Measurements from ENCODE around the gene CTNNAL1. TPM values are rescaled to one million over a fixed set of nuclear protein-coding genes. Genes with fewer than 3 reads are reported as not detected.
A peak's percentile ranks its signal among the peaks of the same experiment; 100 is the strongest.
"Not testable (repeated sequence)": the region's sequence is repeated elsewhere in the genome, so short reads cannot be mapped to it uniquely, and the experiment has no call there.

CTNNAL1 gene, protein sequence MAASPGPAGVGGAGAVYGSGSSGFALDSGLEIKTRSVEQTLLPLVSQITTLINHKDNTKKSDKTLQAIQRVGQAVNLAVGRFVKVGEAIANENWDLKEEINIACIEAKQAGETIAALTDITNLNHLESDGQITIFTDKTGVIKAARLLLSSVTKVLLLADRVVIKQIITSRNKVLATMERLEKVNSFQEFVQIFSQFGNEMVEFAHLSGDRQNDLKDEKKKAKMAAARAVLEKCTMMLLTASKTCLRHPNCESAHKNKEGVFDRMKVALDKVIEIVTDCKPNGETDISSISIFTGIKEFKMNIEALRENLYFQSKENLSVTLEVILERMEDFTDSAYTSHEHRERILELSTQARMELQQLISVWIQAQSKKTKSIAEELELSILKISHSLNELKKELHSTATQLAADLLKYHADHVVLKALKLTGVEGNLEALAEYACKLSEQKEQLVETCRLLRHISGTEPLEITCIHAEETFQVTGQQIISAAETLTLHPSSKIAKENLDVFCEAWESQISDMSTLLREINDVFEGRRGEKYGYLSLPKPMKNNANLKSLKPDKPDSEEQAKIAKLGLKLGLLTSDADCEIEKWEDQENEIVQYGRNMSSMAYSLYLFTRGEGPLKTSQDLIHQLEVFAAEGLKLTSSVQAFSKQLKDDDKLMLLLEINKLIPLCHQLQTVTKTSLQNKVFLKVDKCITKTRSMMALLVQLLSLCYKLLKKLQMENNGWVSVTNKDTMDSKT
- total RNA-seq (2014; rRNA removed; shearing (Covaris generic)) = 90.8 and 90.9 TPM in 2 replicates

- DNase-seq (ENCODE audit: low spot score) = no peak
Observed at GRCh38 chr9:109012876-109013678, at the start of gene CTNNAL1. CTNNAL1 (minus strand) TSS chr9:109013499; CDS start chr9:109013442, 57 bp downstream.

- no peak for DNase-seq (ENCODE audit: low spot score)
Observed at GRCh38 chr9:109062543-109062942, 49.2 kb upstream of the CTNNAL1 start.

GRCh38 chr9:109060191-109060590 is 46.9 kb upstream of the CTNNAL1 start:
- no peak for DNase-seq (ENCODE audit: low spot score)

DNA sequence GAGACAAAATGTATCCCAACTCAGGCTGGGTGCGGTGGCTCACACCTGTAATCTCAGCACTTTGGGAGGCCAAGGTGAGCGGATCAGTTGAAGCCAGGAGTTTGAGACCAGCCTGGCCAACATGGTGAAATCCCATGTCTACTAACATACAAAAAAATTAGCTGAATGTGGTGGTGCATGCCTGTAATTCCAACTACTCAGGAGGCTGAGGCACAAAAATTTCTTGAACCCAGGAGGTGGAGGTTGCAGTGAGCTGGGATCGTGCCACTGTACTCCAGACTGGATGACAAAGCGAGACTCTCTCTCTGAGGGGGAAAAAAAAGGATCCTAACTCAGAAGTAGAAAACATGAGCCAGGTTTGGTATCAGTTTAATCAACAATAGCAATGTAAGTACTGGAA is 39.8 kb upstream of the CTNNAL1 start:
- not testable (repeated sequence) for DNase-seq (ENCODE audit: low spot score)

- no peak for DNase-seq (ENCODE audit: low spot score)
Observed at GRCh38 chr9:109052416-109052815, 39.1 kb upstream of the CTNNAL1 start.

DNA sequence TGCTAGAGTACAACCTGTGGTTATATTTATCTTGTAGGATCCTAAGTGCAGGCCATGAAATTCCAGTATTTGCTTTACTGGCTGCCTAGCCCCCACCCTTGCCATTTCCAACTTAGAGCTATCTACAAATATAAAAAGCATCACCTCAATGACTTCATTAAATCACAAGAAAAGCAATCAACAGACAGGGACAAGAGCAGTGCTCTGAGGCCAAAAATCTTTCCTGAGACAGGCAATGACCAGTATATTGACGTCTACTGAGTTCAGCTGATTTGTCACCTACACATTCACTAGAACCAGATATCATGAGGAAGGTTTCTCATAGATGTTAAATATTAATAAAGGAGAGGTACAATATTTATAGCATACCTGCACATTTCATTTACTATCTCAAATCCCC is 38.4 kb upstream of the CTNNAL1 start:
- no peak for DNase-seq (ENCODE audit: low spot score)

DNA sequence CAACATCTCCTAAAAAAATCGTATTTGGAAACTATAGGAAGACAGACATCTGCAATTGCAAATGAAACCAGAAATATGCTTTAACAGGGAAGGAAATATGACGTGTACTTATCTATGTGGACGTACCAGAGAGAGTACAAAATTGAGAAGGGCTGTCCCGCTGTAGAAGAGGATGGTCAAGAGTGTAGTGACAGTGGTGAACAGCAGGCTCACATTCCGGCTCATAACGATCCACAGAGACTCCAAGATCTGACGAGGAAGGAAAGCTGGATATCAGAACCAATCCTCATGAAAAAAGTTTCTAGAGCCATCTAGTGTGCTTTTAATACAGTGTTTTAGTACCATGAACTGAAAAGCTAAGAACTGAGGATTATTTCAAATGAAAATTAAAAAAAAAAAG is 37.1 kb upstream of the CTNNAL1 start:
- no peak for DNase-seq (ENCODE audit: low spot score)

- DNase-seq (ENCODE audit: low spot score) = no peak
Observed at GRCh38 chr9:109048822-109049221, 35.5 kb upstream of the CTNNAL1 start.

DNA sequence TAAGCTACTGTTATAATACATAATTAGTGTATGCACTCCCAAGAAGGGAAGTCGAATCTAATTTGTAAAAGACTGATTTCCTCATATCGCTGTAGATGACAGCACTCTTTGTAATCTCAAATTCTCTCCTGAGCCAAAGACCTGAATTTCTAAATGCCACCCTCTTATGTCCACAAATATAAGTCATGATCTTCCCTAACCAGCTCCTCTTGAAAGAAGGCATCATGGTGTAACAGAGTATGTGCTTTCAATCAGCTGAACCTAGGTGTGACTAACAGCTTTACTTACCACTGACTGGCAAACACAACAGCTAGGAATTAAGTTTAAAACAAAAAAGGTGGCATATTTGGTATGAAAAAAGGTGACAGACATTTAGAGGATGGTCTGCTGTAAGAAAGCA is 34.0 kb upstream of the CTNNAL1 start:
- no peak for DNase-seq (ENCODE audit: low spot score)

- no peak for DNase-seq (ENCODE audit: low spot score)
Observed at GRCh38 chr9:109046346-109046745, 33.0 kb upstream of the CTNNAL1 start.

DNA sequence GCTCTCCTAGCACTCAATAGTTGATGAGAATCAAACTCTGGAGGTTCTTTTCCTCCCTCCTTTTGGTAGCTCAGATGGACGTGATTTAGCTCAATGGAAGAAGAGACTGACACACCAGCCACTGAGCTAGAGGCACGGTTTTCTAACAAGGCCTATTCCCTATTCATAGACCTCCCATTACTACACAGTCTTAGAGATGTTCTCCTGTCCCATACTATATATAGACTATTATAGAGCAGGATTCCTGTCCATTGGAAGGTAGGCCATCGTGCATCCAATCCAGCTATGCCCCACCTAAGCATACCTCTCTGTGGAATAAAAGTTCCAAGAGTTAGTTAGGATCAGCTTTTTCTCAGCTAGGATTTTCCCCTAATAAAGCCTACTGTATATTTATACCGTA is 30.3 kb upstream of the CTNNAL1 start:
- no peak for DNase-seq (ENCODE audit: low spot score)

GRCh38 chr9:109040571-109040970 is 27.3 kb upstream of the CTNNAL1 start:
- DNase-seq (ENCODE audit: low spot score) = no peak

DNA sequence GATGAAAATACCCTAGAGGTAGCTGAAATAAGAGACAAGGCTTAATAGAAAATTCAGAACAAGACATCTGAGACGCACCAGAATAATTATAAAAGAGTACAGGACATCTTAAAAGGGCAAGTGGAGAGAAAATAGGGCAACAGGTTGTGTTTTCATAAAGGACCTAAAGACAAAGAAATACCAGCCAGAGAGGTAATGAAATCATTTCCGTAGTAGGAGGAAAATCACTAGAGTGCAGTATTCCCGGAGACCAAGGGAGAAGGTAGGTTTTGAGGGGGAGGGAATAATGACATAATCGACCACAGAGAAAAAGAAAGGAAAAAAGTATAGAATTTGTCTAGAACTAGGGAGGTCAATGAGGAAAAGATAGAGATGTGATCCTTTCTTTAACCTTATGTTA is 26.2 kb upstream of the CTNNAL1 start:
- no peak for DNase-seq (ENCODE audit: low spot score)

GRCh38 chr9:109037946-109038715 is 24.8 kb upstream of the CTNNAL1 start:
- DNase-seq (ENCODE audit: low spot score) = no peak

DNA sequence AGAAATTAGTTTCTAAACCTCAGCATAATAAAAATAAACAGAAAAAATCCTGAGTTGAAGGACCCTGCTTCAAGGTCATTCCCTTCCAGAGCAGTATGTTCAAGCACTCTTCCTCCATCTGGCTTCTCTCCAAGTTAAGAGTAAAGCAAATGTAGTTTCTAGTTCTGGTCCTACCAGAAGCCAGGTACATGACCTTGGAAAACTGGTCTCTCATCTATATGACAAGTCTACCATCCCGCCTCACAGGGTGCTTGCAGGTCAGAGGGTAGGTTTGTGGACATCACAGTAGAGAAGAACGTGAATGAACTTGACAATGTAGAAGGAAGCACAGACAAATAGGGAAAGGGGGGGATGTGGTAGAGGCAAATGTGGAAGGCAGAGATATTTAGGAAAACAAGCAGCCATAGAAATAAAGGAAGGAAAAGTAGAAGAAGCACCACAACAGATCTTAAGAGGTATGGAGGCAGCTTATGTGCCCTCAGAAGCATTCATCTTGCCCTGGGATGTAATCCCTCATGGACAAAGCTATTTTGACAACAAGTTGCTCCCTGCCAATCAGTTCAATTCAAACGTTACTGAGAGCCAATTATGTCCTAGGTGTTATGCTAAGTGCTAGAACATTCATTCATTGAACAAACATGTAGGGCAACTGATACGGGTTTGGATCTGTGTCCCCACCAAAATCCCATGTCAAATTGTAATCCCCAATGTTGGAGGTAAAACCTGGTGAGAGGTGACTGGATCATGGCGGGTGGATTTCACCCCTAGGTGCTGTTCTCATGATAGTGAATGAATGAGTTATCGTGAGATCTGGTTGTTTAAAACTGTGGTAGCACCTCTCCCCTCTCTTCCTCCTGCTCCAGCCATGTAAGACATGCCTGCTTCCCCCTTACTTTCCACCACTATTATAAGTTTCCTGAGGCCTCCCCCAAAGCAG is 23.7 kb upstream of the CTNNAL1 start:
- DNase-seq (ENCODE audit: low spot score) = no peak

DNA sequence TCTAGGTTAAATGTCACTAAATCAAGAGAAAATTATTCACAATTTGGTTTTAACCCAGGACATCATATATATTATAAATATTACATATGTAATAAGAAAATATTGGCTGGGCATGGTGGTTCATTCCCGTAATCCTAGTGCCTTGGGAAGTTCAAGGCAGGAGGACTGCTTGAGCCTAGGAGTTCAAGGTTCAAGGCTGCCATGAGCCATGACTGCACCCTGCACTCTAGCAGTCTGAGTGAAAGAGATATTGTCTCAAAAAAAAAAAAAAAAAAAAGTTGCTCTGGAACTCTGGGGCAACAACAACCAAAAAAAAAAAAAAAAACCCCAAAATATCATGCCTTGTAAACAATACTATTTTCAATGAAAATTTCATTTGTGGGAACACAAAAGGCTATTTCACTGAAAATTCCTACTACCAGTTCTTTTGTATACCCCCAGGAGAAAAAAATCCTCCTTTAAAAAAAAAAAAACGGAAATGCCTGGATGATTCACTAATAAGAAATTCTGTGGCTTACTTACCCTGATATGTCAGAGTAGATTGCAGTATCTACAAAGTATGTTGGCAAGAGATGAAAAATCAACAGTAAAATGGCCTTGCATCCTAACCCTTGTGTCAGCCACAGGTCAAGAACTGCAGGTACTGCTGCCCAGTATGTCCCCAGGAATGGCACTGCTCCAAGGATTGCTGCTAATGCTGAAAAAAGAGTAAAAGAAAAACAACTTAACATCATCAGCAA is 22.6 kb upstream of the CTNNAL1 start:
- DNase-seq (ENCODE audit: low spot score) = peak; percentile 75

- DNase-seq (ENCODE audit: low spot score) = no peak
Observed at GRCh38 chr9:109033941-109034700, 20.8 kb upstream of the CTNNAL1 start.

DNA sequence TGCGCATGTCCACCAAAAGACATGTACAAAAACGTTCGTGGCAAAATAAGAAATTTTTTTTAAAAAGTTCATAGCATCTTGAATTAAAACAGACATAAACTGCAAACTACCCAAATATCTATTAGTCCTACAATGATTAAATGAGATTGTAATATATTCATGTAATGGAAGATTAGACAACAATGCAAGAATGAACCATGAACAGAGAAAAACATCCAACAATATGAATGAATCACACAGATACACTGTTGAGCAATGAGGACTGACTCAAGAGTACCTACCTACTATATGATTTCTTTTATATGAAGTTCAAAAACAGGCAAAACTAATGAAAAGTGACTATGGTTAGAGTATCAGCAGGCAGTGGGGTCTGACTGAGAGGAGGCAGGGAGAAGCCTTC is 17.9 kb upstream of the CTNNAL1 start:
- no peak for DNase-seq (ENCODE audit: low spot score)

- no peak for DNase-seq (ENCODE audit: low spot score)
Observed at GRCh38 chr9:109030426-109030825, 17.1 kb upstream of the CTNNAL1 start.
